Mesothelial cell of epicardium (in vitro differentiated cells): ENCODE results near the gene CTBP1. TPM values are rescaled to one million over a fixed set of nuclear protein-coding genes. Genes with fewer than 3 reads are reported as not detected.

ENCODE experiments used
- DNase-seq, 2 experiments: peaks; one replicate each; pipeline ENCODE4 v3.0.0; 2021; ENCODE audit warnings: low spot score in 2 of 2; ENCODE audit not compliant: unreplicated experiment in 2 of 2
- H3K27ac Mint-ChIP-seq: 2 replicates; pipeline ENCODE4 v1.8.0; 2021; ENCODE audit warnings: mixed read lengths
- H3K27me3 Mint-ChIP-seq: 2 replicates; pipeline ENCODE4 v1.8.0; 2021; ENCODE audit warnings: low read depth, mixed read lengths
- H3K36me3 Mint-ChIP-seq: 2 replicates; pipeline ENCODE4 v1.8.0; 2021; ENCODE audit warnings: mixed read lengths
- H3K4me1 Mint-ChIP-seq: 2 replicates; pipeline ENCODE4 v1.8.0; 2021; ENCODE audit warnings: mixed read lengths
- H3K4me3 Mint-ChIP-seq: 2 replicates; pipeline ENCODE4 v1.8.0; 2021; ENCODE audit warnings: mild to moderate bottlenecking, moderate library complexity, mixed read lengths
- H3K9me3 Mint-ChIP-seq: 2 replicates; pipeline ENCODE4 v1.8.0; 2021; ENCODE audit warnings: mixed read lengths
- CTCF ChIP-seq: fragments of 200-600 bp; sonication (generic); IDR thresholded peaks from one replicate; pipeline ENCODE4 v1.5.0; 2021; ENCODE audit warnings: antibody characterized with exemption; ENCODE audit not compliant: unreplicated experiment
- total RNA-seq: library from RNA; stranded (reverse); gene quantifications from 3 replicates; pipeline ENCODE4 v1.2.1, GENCODE V29; 2021

The CTBP1 gene
- total RNA-seq, 1 donor from 2014 or later, result 194 TPM

GRCh38 chr4:1176398-1177273, 72.3 kb downstream of the CTBP1 start:
- TF ChIP-seq CTCF, result no peak
- Mint-ChIP-seq H3K4me1 (peaks cover 4% of the 10 kb centered on the region), H3K36me3 (peaks cover 2% of the 10 kb centered on the region), H3K27ac (no peak overlapping the region), H3K4me3 (no peak overlapping the region), H3K27me3 (peaks cover 55% of the 10 kb centered on the region), H3K9me3 (peaks cover 18% of the 10 kb centered on the region)
- DNase-seq, result no peak

- Mint-ChIP-seq H3K4me1 (peaks cover 6% of the 10 kb centered on the region), H3K27me3 (peaks cover 55% of the 10 kb centered on the region), H3K9me3 (peaks cover 11% of the 10 kb centered on the region), H3K4me3 (no peak overlapping the region), H3K27ac (no peak overlapping the region), H3K36me3 (peaks cover 3% of the 10 kb centered on the region)
- TF ChIP-seq CTCF, result no peak
- DNase-seq, result no peak
Measured at GRCh38 chr4:1175635-1176229, 73.2 kb downstream of the CTBP1 start.

- no peak for DNase-seq
- Mint-ChIP-seq H3K4me3 (no peak overlapping the region), H3K27ac (no peak overlapping the region), H3K4me1 (peaks cover 6% of the 10 kb centered on the region), H3K9me3 (peaks cover 5% of the 10 kb centered on the region), H3K27me3 (peaks cover 58% of the 10 kb centered on the region), H3K36me3 (peaks cover 3% of the 10 kb centered on the region)
- no peak for TF ChIP-seq CTCF
Measured at GRCh38 chr4:1174941-1175634, 73.8 kb downstream of the CTBP1 start.

- H3K4me3 Mint-ChIP-seq, result peak overlapping the region; percentile 5
- no peak for TF ChIP-seq CTCF
- peaks cover 73% of the 10 kb centered on the region for H3K27me3 Mint-ChIP-seq
- no peaks in the 10 kb centered on the region for H3K9me3 Mint-ChIP-seq
- no peak overlapping the region for H3K27ac Mint-ChIP-seq
- H3K36me3 Mint-ChIP-seq, result peaks cover 1% of the 10 kb centered on the region
- H3K4me1 Mint-ChIP-seq, result peaks cover 6% of the 10 kb centered on the region
- DNase-seq, result no peak
Measured at GRCh38 chr4:1172971-1173757, 75.8 kb downstream of the CTBP1 start.

GRCh38 chr4:1172228-1172851, 76.6 kb downstream of the CTBP1 start, which contains the start of gene SPON2:
Gene SPON2 (minus strand): TSS chr4:1172583.
- Mint-ChIP-seq H3K36me3 (peaks cover 1% of the 10 kb centered on the region), H3K4me3 (peak within 1 kb of the TSS; percentile 58), H3K9me3 (no peaks in the 10 kb centered on the region), H3K27me3 (peaks cover 80% of the 10 kb centered on the region), H3K4me1 (peaks cover 9% of the 10 kb centered on the region), H3K27ac (no peak within 1 kb of the TSS)
- no peak for TF ChIP-seq CTCF
- no peak for DNase-seq
